Fibroblast of skin of abdomen (primary cell): ENCODE measurements around the gene PHOSPHO2.

Experiments used
- DNase-seq: peaks from one replicate; pipeline ENCODE4 v3.0.0-alpha.2; 2013

PHOSPHO2 gene

DNA sequence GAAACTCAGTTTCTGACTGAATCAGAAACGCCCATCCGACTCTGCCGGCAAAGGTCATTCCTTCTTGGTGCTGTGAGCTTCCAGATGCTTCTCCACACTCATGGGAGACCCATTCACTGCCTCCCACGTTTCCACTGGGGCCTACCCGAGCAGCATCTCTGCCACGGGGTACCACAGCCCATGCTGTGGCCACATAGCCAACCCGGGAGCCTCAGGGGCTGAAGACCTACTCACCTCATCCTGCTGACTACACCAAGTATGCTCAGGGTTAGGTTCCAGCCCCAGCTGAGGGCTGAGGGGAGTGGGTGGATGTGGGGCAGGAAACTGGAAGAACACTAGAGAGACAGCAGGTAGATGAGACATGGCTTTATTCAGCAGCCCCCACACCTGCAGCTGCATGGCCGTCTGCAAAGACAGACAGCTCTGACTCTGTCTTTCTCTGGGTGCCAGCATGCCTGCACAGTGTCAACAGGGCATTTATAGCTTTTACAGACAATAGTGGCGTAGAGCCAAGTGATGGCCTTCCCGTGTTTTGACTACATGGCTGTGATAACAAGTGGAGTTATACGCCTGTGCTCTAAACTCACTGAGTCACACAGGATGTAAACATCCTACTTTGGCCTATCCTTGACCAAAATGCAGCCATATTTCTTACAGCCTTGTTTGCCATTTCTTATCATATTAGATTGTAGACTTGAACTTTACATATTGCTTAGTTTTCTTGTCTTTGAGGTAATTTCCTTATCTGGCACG is 22.8 kb downstream of the PHOSPHO2 start:
- no peak for DNase-seq

- no peak for DNase-seq
Observed at GRCh38 chr2:169717691-169718063, 23.4 kb downstream of the PHOSPHO2 start.

DNA sequence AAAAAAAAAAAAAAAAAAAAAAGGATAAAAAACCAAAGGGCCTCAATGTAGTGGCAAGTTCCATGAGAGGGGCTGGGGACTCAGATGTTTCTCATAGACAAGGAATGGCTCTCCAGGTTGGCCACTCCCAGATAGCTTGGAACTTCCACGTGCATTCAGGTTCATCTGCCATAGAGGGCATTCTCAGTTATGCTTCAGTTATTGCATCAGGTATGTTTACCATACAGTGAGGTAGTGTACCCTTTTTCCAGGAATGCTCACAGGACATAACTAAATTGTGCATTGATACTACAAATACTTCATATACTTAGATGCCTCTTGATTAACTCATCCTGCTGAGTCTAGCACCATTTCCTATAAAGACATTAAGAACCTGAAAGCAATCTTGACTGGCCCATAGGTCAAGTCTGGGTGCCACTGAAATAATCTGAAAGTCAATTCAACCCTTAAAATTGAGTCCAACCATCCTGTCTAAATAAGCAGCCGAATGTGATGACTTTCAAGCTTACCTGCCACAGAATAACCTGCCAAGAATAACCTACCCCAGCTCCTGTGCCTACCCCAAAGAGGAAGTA is 24.7 kb downstream of the PHOSPHO2 start:
- no peak for DNase-seq

DNA sequence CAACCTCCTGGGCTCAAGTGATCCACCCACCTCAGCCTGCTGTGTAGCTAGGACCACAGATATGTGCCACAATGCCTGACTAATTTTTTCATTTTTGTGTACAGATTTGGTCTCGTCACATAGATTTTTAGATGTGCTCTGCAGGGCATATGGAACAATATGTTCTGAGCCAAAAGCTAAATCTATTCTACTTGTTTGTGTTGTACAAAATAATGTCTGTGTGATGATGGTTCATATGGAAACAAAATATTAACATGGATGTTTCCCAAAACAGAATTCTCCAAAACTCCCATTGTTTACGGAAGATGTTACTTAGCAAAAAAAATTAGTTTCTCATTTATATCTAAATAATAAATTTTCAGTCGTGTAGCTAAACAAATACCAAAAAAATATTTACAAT is 26.7 kb downstream of the PHOSPHO2 start:
- no peak for DNase-seq

DNA sequence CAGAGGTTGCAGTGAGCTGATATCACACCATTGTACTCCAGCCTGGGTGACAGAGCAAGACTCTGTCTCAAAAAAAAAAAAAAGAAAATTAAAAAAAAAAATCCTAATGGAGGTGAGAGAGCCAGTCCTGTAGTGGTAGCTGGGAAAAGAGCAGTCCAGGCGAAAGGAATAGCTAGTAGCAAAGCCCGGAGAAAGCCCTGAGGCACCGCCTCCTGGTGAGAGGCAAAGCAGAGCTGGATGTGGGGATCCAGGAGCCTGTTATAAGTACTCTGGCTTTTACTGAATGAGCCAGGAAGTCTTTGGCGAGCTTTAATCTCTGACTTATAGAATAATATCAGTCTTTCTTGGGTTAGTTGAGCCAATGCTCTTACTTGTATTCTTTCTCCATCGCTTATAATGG is 32.8 kb downstream of the PHOSPHO2 start:
- no peak for DNase-seq

- DNase-seq, result no peak
Observed at GRCh38 chr2:169729274-169729605, 35.0 kb downstream of the PHOSPHO2 start.

DNA sequence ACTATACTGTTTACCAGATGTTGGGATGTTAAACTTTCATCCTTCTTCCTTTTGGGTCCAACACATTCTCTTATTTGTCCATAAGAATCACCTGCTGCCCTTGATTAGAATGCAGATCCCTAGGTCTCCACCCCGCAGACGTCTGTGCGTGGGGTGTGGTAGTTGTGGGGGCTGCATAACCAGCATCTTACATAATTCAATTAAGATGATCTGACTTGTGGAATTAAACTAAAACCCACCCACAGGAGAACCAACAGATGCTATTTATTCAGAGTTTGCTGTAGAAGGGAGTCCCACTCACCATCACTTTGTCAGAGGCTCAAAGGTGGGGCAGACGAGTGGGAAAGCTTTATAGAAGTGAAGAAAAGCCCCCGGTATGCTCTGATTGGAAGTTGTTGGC is 37.8 kb downstream of the PHOSPHO2 start:
- no peak for DNase-seq

GRCh38 chr2:169732583-169733358 is 38.5 kb downstream of the PHOSPHO2 start:
- no peak for DNase-seq

DNA sequence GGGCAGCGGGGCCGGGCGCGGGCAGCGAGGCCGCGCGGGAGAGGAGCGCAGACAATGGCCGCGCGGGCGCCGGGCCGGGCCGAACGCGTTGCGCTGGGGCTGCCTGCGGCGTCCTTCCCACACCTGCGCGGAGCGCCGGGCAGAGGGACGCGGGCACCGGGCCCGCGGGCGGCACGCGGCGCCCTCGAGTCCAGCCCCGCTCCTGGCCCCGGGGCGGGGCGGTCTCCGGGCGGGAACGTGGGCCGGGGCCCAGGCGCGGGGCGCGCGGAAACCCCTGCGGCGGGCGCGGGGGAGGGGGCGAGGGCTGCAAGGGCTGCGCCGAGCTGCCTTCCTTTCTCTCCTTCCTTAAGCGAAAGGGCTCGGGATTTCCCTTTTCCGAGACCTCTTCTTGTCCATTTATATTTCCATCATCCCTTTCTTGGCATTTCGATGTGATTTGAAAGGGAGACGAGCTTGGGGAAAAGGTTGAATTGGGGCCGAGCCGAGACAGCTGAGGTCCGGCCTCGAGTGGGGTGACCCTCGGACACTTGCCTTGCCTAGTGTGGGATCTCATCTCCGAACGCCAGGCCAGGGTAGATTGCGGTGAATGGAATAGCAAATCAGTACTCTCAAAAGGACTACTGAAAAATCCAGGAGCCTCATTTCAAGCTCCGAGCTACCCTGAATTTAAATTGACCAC is 40.0 kb downstream of the PHOSPHO2 start:
- DNase-seq, result no peak

GRCh38 chr2:169735623-169736022 is 41.4 kb downstream of the PHOSPHO2 start:
- DNase-seq, result no peak

DNA sequence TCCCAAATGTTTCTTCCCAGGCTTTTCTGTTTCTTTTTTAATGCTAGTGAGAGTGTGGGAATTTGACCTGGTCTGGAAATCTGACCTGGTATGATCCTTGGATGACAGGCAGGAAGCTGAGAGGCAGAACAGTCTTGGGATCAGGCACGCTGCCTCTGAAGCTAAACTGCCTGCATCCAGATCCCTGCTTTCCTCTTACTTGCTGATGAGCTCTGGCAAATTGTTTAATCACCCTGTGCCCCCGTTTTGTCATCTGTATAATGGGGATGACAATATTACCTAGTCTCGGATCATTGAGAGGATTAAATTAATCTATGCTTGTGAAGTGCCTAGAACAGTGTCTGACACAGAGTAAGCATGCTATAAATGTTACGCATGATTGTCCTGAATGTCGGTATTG is 42.6 kb downstream of the PHOSPHO2 start:
- no peak for DNase-seq

DNA sequence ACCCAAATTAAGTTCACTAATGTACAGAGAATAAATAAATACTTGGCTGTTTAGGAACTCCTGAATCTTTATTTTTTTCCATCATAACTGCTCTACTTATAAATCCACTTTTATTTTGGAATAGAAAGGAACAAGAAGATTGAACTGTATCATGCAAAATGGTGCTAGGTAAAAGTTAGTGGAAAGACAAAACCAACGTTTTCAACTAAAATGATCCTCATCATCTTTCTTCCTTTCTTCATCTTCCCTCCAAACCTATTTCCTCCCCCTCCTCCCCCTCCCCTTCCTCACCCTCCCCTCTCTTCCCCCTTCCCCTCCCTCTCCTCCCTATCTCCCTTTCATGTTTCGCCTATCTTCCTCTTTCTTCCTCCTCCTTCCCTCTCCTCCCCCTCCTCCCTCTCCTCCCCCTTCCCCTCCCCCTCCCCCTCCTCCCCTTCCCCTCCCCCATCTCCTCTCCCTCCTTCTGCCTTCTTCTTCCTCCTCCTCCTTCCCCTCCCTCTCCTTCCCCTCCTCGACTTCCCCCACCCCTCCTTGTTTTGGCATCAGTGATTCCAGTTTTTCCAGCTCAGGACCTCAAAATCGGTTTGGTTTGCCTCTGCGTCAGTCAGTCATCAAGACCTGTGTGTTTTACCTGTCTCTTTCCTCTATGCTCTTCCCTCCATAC is 44.4 kb downstream of the PHOSPHO2 start:
- DNase-seq, result no peak

- DNase-seq, result no peak
Observed at GRCh38 chr2:169739351-169739750, 45.1 kb downstream of the PHOSPHO2 start.

GRCh38 chr2:169743549-169743948 is 49.3 kb downstream of the PHOSPHO2 start:
- DNase-seq, result no peak

- DNase-seq, result no peak
Observed at GRCh38 chr2:169746240-169746639, 52.0 kb downstream of the PHOSPHO2 start.

DNA sequence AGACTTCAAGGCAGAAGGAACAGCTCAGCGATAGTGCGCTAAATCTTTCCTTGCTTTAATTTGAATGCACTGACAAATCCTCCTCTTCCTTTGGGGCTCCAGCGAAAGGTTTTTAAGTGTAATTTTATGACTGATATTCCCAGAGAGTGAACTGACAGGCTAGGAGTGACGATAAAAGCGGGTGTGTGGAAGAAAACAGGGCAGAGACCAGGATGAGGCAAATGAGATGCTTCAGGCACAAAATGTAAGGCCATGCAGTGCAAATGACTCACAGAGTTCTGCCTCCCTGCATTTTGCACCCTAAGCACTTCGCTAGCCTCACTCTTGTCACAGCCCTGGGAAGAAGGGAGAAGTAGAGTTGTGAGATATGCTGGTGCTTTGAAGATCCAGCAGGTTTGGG is 54.0 kb downstream of the PHOSPHO2 start:
- no peak for DNase-seq
